Activated CD8-positive, alpha-beta memory T cell treated with anti-CD3 and anti-CD28 coated beads, Interleukin-2, amount 50 U/mL, for 24 hours (primary cell): Measurements from ENCODE around the gene HACD3.
"Not testable (repeated sequence)": the region's sequence is repeated elsewhere in the genome, so short reads cannot be mapped to it uniquely, and the experiment has no call there.

ENCODE experiments used
- DNase-seq: peaks from one replicate; pipeline ENCODE4 v3.0.0-alpha.2; 2020; ENCODE audit errors: extremely low read depth

The HACD3 gene

DNA sequence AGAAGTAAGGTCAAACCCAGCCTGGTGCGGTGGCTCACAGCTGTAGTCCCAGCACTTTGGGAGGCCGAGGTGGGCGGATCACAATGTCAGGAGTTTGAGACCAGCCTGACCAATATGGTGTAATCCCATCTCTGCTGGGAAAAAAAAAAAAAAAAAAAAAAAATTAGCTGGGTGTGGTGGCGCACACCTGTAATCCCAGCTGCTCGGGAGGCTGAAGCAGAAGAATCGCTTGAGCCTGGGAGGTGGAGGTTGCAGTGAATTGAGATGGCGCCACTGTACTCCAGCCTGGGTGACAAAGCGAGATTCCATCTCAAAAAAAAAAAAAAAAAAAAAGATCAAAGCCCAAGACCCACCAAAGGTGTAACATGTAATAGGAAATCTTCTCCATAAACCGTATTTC is 19.0 kb downstream of the HACD3 start:
- not testable (repeated sequence) for DNase-seq

DNA sequence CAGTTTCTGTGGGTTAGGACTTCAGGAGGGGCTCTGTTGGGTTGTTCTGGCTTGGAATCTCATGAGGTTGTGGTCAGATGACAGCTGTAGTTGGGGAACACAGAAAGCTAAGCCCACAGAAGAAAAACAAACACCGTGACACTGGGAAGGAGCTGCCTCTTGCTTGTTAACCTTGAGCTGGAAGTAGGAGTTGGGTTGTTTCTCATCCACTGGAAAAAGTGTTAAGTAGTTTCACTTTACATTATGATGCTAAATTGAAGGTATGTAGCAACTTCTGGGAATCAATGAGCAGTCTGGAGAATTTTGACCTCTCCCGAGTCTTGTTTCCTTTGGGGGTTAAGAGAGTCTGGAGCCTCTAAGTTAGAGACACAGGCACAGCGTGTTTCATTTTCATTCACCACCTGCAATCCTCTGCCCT is 20.4 kb downstream of the HACD3 start:
- no peak for DNase-seq

DNA sequence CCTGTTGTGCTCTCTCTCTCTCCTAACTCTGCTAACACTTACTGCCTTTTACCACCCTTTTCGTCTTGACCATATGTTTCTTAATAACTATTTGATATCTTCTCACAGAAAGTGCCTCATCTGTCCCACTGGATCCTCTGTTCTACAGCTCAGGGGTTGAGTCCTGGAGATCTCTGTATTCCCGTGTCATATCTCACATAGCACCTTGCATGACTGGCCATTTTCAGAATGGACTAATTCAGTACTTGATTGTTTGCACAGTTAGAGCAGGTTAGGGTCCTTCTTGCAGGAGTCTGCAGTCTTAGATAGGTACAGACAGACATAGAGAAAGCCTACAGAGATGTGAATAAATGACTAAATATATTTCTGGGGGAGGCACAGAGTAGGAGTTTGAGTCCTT is 20.9 kb downstream of the HACD3 start:
- no peak for DNase-seq

GRCh38 chr15:65552851-65553250 is 22.6 kb downstream of the HACD3 start:
- DNase-seq, result not testable (repeated sequence)

GRCh38 chr15:65553691-65554090 is 23.4 kb downstream of the HACD3 start:
- no peak for DNase-seq

- DNase-seq, result no peak
Observed at GRCh38 chr15:65556622-65557021, 26.4 kb downstream of the HACD3 start.

GRCh38 chr15:65558336-65558735 is 28.1 kb downstream of the HACD3 start:
- DNase-seq, result no peak

GRCh38 chr15:65558997-65559760 is 28.9 kb downstream of the HACD3 start:
- DNase-seq, result no peak

GRCh38 chr15:65559941-65560340 is 29.7 kb downstream of the HACD3 start:
- DNase-seq, result no peak

DNA sequence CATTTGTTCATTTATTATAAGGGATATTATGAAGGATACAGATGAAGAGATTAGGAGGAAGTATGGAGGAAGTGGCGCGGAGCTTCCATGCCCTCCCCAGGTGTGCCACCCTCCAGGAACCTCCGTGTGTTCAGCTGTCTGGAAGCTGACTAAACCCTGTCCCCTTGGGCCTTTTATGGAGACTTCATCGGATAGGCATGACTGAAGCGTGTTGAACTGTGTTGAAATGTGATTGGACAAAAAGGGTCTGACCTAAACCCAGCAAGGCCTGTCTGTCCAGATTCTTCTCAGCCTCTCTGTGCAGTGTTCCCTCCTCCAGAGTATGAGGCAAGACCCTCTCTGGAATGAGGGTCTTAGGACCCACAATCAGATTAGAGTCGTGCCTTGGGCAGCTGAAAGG is 31.7 kb downstream of the HACD3 start:
- no peak for DNase-seq

- no peak for DNase-seq
Observed at GRCh38 chr15:65569728-65570127, 39.5 kb downstream of the HACD3 start.

DNA sequence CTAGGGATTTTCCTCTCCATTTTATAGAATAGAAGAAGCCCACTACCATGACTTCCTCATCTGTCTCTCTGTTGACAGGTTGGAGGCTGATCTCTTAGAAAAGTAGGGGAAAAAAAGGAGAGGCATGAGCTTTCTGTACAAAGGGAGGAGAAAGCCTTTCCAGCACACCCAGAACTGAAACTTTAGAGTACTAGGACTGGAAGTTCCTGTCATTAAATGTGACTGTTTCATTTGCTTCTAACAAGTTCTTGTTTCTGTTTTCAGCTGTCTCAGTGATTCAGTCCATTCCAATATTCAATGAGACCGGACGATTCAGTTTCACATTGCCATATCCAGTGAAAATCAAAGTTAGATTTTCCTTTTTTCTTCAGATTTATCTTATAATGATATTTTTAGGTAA is 41.7 kb downstream of the HACD3 start:
- DNase-seq, result no peak

DNA sequence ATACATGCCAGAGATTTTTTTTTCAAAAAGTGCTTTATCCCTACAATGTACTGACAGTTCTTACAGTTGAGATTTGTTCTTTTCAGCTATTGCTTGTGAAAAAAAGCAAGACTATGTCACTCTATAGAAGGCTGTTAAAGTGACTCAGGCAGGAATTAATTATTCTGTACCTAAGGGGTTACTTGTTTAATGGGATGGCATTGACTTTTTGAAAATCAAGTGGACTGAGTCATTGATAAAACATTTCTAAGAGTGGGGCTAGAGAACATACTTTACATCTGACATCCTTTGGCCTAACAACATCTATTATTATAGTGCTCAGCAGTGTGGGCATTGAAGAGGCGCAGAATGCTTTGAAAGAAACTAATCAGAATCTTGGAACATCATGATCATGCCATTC is 46.4 kb downstream of the HACD3 start:
- DNase-seq, result no peak

DNA sequence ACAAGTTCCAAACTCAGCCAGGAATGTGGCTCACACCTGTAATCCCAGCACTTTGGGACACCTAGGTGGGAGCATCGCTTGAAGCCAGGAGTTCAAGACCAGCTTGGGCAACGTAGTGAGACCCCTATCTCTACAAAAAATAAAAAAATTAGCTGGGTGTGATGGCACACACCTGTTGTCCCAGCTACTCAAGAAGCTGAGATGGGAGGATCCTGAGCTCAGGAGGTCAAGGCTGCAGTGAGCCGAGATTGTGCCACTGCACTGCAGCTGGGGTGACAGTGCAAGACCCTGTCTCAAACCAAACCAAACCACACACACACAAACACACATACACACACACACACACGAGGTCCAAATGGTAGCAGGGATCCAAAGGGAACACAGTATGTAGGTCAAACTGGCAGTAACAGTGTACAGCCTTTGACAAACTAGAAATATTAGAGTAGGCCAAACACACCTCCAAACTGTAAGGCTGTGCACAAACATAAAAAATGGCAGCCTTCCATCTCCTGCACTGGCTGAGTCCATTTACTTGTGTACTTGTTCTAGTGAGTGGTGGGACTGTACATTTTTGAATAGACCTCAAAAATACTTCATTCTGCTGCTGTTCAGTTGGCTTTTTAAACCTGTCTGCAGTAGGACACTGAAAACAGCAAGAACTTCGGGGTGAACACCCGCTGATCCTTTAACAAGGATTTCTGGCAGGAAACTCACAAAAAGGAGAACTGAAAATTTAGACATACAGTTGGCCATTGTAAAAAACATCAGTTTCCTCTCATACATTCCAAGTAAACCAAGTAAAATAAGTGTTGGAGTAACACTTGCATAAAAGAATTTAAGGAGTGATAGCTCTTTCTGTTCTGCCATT is 47.1 kb downstream of the HACD3 start:
- DNase-seq, result no peak

DNA sequence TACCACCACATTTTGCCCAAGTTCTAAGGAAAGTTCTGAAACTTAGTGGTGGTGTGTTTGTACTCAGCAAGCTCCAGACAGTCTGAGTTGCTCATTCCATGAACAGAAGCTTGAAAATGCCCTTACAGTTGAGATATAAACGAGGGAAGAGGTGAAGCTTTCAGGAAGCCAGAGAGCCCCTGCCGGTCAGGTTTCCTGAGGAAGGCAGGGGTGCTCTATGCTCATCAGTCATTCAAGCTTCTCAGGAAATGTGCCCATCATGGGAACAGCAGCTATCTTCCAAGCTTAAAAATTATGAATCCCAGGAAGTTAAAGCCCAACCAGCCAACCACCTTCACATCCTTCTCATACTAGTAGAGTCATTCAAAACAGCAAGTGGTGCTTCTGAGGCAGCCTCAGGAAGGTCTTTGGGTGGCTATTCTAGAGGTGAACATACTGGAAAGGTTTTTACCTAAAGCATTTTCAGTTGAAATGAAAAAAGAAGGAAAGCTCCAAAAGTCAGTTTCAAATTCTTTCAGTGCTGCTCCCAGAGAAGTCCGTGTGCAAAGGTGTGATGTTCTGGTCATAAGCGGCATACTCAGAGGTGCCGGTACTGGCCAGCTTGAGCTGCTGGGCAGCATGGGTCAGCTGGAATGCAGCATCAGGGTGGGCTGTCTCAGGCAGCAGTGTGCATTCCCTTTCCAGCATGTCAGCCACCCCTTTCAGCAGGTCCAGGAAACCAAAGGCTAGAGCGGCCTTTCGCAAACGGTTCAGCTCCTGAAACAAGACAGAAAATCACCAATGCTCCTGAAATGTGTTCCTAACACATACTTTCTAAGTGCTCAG is 48.9 kb downstream of the HACD3 start:
- no peak for DNase-seq

GRCh38 chr15:65579762-65580161 is 49.5 kb downstream of the HACD3 start:
- DNase-seq, result no peak

DNA sequence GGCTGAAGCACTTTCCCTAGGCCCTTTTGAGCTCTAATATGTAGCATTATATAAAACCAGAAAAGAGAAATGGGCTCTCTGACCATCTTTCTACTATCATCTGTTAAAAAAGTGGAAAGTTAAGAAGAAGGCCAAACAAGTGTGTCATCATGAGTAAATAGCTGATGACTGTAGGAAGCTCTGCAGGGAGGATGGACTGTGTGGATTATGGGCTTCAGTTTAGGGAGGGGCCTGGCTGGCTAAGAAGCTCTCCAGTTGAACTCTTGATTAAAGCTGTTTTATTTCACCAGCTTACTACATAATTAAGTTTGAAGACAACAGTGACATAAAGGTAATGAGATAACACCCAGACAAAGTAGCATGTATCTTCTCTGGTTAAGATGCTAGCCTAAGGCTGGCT is 50.0 kb downstream of the HACD3 start:
- DNase-seq, result no peak

DNA sequence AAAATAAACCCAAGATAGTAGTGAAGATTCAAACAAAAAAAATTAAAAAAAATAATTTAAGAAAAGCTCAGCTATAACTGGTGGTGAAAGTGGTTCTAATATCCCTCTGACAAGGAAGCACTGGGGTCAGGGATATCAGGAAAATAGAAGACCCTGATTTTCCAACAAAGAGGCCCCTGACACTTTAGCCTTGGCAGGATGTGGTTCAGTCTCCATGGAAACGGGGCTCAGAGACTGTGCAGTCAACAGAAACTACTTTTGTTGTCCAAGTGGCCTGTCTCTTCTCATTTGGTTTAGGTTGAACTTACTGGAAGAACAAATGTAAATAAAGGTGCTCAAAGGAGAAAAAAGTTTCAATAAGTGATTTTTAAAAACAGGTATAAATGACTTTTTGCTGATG is 53.4 kb downstream of the HACD3 start:
- DNase-seq, result peak; percentile 13

DNA sequence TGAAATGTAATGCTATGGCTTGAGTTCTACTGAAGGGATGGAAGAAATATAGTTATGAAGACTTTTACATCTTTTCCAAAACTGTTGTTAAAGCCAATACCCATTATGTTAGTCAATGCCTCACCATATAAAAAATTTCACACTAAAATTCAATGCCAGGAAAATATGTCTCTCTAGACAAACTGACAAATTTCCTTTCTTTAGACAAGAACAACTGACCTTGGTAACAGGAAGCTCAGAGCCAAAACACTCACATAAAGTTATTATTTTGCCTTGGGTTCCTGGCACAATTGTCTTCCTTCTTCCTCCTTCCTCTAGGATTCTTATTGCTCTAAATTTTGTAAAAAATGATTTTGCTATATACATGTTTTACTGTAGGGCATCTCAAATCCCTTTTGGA is 54.0 kb downstream of the HACD3 start:
- no peak for DNase-seq

- no peak for DNase-seq
Observed at GRCh38 chr15:65587094-65587493, 56.8 kb downstream of the HACD3 start.

- DNase-seq, result no peak
Observed at GRCh38 chr15:65595960-65596359, 65.7 kb downstream of the HACD3 start.

DNA sequence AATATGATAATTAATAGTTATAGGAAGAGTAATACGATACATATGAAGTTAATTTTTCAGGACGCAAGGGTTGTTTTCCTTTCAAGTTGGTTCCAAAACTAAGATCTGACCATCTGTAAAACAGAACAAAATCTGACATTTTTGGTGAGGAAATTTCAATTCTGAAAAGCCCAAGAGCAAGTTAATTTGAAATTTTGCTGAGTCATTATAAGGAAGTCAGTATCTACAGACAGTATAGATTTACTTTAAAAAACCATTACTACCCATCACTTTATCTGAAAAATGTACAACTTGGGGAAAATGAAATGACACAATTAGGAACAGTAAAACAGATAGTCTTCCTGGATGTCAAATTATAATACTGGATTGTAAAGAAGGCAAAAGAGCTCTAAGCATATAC is 68.2 kb downstream of the HACD3 start:
- DNase-seq, result no peak
